CD4-positive, alpha-beta T cell treated with Interleukin-6 for 4 hours (primary cell): ENCODE data around the gene SWAP70.

Experiments used
- DNase-seq: peaks from one replicate; pipeline ENCODE4 v3.0.0-alpha.2; 2020; ENCODE audit warnings: mixed read lengths

The SWAP70 gene

DNA sequence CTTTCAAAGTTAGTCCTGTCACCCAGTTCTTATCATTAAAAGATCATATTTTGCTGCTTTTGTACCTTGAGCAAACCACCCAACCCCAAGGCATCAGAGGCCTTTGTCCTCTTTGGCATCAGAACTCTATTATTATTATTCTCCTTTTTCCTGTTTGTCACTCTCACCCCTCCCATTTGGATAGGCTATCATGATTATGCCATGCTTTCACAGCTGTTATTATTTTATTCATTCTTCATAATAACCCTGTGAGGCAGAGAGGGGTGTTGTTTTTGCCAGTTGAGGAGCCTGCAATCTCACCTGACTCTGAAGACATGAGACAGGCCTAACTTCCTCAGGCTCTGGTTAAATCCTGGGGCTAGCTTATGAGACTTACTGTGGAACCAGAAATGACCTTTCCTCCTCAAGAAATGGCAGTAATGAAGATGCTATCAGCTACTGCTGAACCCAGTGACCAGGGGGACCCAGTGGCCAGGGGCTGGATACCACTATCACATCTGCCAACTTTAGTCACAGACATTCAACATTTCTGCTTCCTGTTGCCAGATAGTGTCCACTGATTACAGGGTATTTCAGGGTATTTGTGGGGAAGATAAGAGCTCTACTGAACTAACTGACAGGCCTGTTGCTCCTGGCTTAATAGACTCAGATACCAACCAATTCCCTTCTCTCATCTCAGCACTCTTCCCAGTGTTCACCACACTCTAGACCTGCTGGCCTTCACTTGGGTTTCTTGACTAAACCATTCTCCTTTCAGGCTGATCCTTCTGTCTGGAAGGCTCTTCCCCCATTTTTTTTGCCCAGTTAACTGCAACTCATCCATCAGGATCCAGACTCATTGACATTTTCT is 11.8 kb upstream of the SWAP70 start:
- DNase-seq: no peak

DNA sequence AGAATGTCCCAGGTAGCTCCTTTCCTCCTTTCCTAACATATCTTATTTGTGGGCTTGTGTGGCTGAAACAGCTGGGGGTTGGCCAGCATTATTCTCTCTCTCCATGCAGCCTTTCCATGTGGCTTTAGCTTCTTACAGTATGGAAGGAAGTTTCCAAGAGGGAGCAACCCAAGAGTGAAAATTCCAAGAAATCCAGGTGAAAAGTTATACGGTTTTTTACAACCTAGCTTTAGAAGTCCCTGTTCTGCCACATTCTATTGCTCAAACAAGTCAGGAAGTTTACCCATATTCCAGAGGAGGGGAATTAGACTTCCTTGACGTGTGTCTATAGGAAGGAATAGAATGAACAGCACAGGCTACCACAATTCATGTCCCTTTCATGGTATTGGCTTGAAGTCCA is 10.0 kb upstream of the SWAP70 start:
- no peak for DNase-seq

DNA sequence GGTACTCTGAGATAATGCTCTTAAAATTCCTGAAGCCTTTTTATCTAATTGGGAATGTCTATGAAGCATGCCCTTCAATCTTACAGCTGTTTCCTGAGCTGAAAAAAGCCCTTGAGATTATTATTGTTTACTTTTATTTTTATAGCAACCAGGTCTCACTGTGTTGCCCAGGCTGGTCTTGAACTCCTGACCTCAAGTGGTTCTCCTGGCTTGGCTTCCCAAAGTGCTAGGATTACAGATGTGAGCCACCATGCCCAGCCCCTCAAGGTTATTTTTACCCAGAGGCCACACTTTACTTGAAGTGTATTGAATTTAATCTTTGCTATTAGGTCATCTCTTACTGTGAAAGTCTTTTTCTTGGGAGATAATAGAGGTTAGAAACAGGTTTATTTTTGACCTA is 7.0 kb upstream of the SWAP70 start:
- no peak for DNase-seq

DNA sequence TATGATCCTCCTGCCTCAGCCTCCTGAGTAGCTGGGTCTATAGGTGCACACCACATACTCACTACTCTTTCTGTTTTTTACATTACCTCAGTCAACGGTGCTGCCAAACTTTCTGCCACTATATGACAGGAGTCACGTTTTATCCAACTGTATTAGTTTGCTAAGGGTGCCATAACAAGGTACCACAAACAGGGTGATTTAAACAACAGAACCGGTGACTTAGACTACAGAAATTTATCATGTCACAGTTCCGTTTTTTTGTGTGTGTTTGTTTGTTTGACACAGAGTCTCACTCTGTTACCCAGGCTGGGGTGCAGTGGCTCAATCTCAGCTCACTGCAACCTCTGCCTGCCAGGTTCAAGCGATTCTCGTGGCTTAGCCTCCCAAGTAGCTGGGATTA is 6.3 kb upstream of the SWAP70 start:
- no peak for DNase-seq

DNA sequence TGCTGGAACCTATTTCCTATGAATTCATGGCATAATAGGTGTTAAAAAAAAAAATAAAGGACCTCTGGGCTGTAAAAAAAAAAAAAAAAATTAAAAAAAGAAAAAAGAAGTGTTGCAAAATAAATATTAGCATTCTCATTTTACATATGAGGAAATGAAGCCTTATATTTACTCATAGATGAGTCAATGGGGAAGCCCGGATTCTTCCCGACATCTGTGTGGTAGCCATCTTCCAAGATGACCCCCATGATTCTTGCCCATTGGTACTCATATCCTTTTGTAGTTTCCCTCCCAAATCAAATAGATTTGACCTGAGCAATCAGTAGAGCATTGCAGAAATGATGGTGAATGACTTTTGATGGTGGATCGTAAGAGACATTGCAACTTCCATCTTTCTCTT is 3.0 kb upstream of the SWAP70 start:
- no peak for DNase-seq

DNA sequence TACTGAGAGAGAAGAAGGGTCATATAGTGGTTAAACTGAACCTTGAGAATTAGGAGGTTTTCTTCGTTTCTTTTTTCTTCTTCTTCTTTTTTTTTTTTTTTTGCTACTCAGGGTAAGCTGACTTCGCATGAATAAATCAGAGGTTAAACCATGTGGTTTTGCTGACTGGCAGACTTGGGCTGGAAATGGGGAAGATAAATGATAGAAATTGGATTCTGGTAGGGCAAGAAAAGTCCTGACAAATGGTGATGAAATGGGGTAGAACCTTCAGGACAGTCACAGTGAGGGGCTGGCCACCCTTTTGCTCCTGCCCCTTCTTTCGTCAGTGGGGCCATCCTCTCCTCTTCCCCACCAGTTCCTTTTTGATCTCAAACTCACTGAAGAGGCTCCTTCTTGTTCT is 1.6 kb upstream of the SWAP70 start:
- no peak for DNase-seq

DNA sequence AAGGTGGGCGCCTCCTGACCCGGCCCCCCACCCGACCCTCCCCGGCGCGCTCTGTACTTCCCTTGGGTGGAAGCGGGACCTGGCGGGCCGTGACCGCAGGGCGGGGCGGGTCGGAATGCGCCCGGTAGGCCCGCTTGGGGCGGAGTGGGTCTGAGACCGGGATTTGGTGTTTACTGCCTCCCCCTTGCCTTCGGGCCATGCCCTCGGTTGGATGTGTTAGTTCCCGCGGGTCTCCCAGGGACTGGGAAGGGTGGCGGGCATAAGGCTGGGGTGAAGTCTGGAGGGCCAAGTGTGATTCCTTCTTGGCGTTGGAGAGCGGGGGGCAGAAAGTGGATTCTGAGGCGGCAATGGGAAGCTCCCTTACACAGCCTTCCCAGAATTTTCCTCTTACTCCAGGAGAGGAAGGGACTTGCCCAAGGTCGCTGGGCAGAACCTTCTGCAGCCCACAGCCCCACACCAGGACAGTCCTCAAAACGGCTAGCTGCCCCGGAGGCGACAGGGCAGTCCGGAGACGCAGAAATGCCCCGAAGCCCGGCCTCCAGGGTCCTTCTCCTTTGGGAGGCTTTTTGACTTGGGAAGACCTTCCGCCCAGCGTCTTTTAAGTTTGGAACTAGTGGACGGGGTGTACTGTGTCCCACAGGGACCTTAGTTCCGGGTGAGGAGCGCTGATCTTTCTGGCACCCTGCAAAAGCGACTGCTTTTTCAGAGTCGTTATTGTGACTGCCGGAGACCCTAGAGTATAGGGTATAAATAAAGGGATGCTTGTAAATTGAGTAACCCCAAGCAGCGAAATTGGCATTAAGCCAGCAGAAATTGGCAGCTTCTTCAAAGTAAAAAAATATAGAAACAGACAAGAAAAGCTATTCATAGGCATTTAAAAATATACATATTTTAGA is 647 bp downstream of the SWAP70 start:
- peak; percentile 36 for DNase-seq

DNA sequence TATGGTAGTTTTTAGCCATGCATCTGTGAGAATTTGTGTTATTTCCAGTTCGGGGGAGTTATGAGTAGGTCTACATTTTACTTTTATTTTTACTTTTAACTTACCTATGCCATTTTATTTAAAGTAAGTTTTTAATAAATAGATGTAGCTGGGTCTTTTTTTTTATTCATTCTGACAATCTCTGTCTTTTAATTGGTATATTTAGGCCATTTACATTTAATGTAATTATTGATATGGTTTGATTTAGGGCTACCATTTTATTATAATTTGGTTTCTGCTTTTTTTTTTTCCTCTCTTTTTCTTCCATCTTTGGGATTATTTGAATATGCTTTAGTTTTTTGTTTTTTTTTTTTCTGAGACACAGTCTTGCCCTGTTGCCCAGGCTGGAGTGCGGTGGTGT is 1.9 kb downstream of the SWAP70 start:
- DNase-seq: no peak

DNA sequence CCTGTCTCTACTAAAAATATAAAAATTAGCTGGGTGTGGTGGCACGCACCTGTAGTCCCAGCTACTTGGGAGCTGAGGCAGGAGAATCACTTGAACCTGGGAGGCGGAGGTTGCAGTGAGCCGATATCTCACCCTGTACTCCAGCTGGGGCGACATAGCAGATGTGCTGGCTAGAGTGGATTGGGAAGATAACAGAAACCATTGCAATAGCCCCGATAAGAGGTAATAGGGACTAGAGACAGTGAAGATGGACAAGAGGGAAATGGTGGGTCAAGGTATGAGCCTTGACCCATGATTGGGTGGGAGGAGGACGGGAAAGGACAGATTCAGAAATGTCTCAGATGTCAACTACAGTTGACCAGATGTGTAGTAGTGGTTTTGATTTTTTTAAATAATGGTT is 6.1 kb downstream of the SWAP70 start:
- no peak for DNase-seq

DNA sequence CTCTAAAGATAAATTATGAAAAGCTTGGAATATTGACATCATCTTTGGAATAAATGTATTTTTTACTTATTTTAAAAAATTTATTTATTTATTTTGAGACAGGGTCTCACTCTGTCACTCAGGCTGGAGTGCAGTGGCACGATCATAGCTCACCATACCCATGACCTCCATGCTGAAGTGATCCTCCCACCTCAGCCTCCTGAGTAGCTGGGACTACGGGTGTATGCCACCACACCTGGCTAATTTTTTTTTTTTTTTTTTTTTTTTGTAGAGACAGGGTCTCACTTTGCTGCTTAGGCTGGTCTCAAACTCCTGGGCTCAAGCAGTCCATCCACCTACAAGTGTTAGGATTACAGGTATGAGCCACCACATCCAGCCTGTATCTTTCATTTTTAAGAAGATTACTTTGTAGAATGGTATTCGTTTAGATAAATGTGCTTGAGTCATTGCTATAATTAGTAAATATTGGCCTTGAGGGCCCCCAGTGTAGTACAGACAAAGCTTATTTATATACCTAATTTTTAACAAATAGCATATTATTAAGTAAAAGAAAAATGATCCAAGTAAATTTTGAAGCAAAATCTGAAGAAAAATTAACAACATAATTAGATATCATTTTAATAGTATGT is 8.5 kb downstream of the SWAP70 start:
- DNase-seq: no peak

DNA sequence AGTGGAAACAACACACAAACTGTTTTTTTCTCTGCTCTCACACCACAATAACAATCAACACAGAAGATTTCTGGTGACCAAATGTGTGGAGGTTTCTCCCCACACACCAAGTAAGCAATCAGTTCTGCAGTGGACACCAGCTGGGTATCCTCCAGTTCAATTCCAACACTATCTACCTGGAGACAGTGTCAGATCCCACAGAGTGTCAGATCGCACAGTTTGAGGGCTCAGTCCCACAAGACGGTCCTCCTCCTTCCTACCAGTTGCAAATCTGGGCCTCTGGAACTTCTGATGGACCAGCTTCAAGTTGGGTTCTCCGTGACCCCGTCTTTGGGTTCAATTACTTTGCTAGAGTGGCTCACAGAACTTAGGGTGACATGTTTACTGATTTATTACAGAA is 9.0 kb downstream of the SWAP70 start:
- DNase-seq: no peak

- DNase-seq: no peak
Measured at GRCh38 chr11:9675691-9676090, 11.8 kb downstream of the SWAP70 start.

- DNase-seq: no peak
Measured at GRCh38 chr11:9677951-9678350, 14.1 kb downstream of the SWAP70 start.

DNA sequence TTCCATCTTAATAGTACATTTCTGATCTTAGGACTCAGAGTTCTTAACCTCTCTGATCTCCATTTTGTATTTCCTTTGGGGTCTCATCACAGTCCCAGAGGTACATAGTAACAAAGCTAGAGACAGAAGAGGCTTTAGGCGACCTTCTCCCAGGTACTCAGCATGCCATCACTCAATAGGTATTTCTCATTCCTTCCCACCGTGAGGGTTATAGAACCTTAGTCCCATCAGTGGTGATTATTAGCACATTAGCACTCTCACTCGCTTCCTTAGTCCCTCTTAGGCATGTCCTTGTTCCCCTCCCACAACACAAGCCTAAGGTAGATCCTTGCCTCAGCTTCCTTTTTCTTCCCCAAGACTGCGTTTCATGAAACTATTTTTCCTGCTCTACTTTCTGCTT is 14.7 kb downstream of the SWAP70 start:
- DNase-seq: no peak

GRCh38 chr11:9680028-9680427 is 16.2 kb downstream of the SWAP70 start:
- no peak for DNase-seq

GRCh38 chr11:9681583-9682372 is 17.9 kb downstream of the SWAP70 start:
- DNase-seq: no peak

- DNase-seq: no peak
Measured at GRCh38 chr11:9687711-9688477, 24.0 kb downstream of the SWAP70 start.

GRCh38 chr11:9688716-9689511 is 25.0 kb downstream of the SWAP70 start:
- peak; percentile 9 for DNase-seq

DNA sequence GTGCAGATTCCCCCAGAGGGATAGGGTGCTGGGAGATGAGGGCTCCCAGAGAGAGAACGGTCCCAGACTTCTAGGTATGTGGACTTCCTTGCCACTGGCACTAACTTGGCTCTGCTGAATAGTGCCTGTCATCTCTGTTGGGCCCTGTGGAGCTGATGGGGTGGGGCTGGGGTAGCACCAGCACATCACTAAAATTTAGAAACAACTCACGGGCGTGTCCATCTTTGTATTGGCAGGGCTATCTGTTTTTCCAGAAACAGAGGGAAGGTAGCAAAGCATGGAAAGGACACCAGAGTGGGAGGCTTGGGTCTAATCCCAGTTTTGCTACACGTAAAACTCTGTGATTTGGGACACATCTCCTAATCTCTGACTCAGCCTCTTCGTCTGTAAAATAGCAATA is 25.8 kb downstream of the SWAP70 start:
- no peak for DNase-seq

DNA sequence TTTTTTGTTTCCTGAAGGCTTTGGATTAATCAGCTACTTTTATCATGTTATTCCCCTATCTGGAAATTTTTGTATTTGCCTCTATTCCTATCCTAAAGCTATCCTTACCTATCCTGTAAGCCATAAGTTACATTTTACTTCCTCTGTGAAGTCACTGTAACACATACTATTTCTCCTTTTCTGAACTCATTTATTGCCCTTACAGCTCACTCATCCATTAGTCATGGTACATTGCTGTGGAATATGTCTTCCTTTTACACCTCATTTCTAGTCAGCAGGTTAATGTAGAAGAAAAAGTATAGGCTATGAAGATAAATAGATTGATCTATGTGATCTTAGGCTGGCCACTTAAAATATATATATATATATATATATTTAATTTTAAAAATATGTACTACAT is 28.0 kb downstream of the SWAP70 start:
- no peak for DNase-seq

DNA sequence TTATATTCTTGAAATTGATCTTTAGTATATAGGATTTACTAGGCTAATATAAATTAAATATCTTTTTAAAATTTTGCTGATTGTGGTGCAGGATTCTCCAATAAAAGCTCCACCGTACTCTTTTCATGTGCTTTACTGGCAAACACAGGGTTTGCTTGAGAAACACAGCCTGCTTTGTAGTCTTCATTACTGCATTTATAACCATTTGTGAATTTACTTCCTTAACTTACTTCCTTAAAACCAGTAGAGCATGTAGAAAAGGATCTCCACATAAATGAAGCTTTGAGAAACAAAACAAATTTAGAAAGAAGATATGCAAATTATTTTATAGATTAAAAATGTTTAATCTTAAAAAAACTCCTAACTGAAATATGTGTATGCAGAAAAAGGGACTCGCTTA is 28.8 kb downstream of the SWAP70 start:
- DNase-seq: no peak
